Posterior vena cava (tissue), 2 donors: ENCODE data around the gene TK1. TPM values are rescaled to one million over a fixed set of nuclear protein-coding genes. Genes with fewer than 3 reads are reported as not detected.

Source experiments
- DNase-seq: peaks from one replicate; pipeline ENCODE4 v3.0.0-alpha.2; 2020; ENCODE audit warnings: low spot score
- intact Hi-C, 2 donors: fragments of 100-400 bp; cut with DNase I; formaldehyde crosslinking; loops; one replicate each; pipeline versions ENCODE4 v1.14.1 to v1.14.2; 2022 to 2023
- total RNA-seq, 2 donors: library from RNA; stranded (reverse); fragmentation: NEBNext Ultra II Directional; extraction: Animal tissue kit (Norgen Biotek cat#: 25700); gene quantifications; one replicate each; pipeline ENCODE4 v1.2.1, GENCODE V29; 2021
- donor health status: DM: yes; HTN: yes; CAD: no.
- donor health status: DM: yes; HTN: yes; CAD: no.

Gene TK1
- total RNA-seq, 2 donors from 2014 or later: 1.1 to 1.4 TPM

GRCh38 chr17:78128551-78129350 is 58.1 kb downstream of the TK1 start, which contains the start of gene TMC6:
TSS of gene TMC6 (minus strand) at chr17:78128755. CDS start at chr17:78126832, 1,923 bp downstream.
- no peak for DNase-seq

DNA sequence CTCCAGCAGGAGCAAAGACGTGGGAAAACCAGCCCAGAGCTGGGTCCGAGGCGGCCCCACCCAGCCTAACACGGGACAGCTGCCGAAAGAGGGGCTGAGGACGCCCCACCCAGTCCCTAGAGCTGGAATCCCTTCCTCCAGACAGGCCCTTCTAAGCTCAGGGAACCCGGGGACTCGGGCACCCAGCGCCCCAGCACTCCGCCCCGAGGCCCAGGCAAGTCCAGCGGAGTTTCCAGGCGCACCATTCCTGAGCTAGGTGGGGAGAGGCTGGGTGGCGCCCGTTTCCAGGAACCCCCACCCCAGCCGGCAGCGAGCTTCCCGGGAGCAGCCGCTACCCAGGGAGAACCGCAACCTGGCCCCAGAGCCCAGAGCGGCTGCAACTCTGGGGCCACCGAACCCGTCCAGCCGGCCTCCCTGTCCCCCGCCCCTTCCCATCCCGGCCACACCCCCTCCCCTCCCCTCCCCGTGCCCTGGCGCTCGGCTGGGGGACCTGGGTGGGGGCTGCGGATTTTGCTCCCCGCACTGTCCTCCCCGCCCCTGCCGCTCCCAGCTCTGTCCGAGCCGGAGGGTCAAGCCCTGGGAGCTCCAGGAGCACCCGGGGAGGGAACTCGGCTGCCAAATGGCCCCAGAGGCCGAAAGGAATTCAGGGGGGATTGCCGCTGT is 58.8 kb downstream of the TK1 start:
- DNase-seq: no peak
- intact Hi-C loops: loop anchor here in 1 of 2 donors (10.0 kb wide), 1 partner anchor 297 kb away; no protein-coding TSS in a partner anchor

More at GRCh38 chr17:78128551-78129350, 58.1 kb downstream of the TK1 start, which contains the start of gene TMC6:
- intact Hi-C loops: loop anchor here in 1 of 2 donors (10.0 kb wide), 1 partner anchor 296 kb away; no protein-coding TSS in a partner anchor

GRCh38 chr17:78127239-78127887 is 59.5 kb downstream of the TK1 start:
- DNase-seq: peak; percentile 92
- intact Hi-C loops: loop anchor here in 1 of 2 donors (10.0 kb wide), 1 partner anchor 297 kb away; no protein-coding TSS in a partner anchor

GRCh38 chr17:78126895-78127238 is 60.0 kb downstream of the TK1 start:
- intact Hi-C loops: loop anchor here in 1 of 2 donors (10.0 kb wide), 1 partner anchor 298 kb away; no protein-coding TSS in a partner anchor
- no peak for DNase-seq

DNA sequence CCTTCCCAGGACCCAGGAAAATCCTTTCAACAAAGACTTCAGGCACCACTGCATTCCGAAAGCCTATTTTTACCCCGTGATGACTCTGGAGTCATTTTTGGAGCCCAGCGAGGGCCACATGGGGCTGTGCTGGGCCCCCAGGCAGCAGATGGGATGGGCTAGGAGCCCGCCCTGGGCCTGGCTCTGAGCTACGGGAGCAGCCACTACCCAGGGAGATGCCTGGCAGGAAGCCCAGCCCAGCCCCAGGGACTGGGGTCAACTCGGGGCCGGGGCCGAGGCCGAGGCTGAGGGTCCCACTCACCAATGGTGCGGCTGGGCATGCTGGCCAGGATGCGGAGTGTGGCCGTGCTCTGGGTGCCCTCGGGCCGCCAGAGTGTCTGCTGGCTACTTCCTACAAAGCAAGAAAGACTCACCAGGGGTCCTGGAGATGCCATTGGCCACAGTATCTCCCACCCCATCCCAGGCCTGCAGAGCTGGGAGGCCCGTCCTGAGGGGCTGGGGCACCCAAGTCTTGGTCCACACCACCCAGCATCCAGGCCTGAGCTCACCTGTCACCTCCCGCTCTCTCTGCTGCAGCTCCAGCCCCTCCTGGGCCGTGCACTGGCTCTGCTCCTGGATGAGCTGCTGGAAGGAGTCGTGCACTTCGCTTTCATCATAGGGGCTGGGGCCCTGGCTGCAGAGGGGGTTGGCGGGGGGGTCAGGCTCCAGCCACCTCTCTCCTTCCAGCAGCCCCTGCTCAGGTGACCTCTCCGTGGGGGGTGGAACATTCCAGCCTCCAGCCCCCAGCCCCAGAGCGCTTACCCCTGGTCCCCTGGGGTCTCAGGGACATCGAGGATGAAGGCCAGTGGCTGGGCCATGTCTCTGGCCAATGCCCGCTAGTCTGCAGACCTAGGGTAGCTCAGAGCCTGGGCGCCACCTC is 60.6 kb downstream of the TK1 start:
- intact Hi-C loops: loop anchor here in 1 of 2 donors (10.0 kb wide), 1 partner anchor 299 kb away; no protein-coding TSS in a partner anchor

GRCh38 chr17:78125138-78125913 is 61.5 kb downstream of the TK1 start:
- intact Hi-C loops: loop anchor here in 1 of 2 donors (10.0 kb wide), 1 partner anchor 299 kb away; no protein-coding TSS in a partner anchor
- DNase-seq: no peak

More for the DNA sequence above, 60.6 kb downstream of the TK1 start:
- DNase-seq: no peak

- no peak for DNase-seq
- intact Hi-C loops: loop anchor here in 1 of 2 donors (10.0 kb wide), 1 partner anchor 300 kb away; no protein-coding TSS in a partner anchor
Measured at GRCh38 chr17:78124836-78125137, 62.1 kb downstream of the TK1 start.

Other genes starting within 250 kb of the TK1 start
- 10 to 100 TPM; 31.0 to 48.1 TPM for gene TNRC6C, start 228.3 kb downstream of the TK1 start, total RNA-seq
- 10 to 100 TPM; 35.6 to 37.4 TPM for gene TMC6, start 58.3 kb downstream of the TK1 start, total RNA-seq
- 10 to 100 TPM in 1 of 2 donors, 1 to 10 TPM in 1; 6.4 to 15.7 TPM for gene TMC8, start 56.3 kb downstream of the TK1 start, total RNA-seq
- not detected for gene C17orf99, start 40.7 kb downstream of the TK1 start, total RNA-seq
- gene SYNGR2, start 18.5 kb downstream of the TK1 start, total RNA-seq: 10 to 100 TPM; 44.5 to 58.1 TPM
- gene AFMID, start 310 bp upstream of the TK1 start, total RNA-seq: 10 to 100 TPM in 1 of 2 donors, 1 to 10 TPM in 1; 6.1 to 13.6 TPM
- gene BIRC5, start 27.2 kb upstream of the TK1 start, total RNA-seq: 1 to 10 TPM in 1 of 2 donors, under 1 TPM in 1; 0.19 to 1.7 TPM
- gene TMEM235, start 44.6 kb upstream of the TK1 start, total RNA-seq: not detected
- gene SOCS3, start 173.0 kb upstream of the TK1 start, total RNA-seq: 10 to 100 TPM; 47.4 to 85.2 TPM
- 10 to 100 TPM; 33.6 to 33.7 TPM for gene PGS1, start 191.6 kb upstream of the TK1 start, total RNA-seq